Suprapubic skin (tissue), 4 donors: ENCODE measurements around the gene GNAI2.

Experiments used
- CTCF ChIP-seq, 2 donors: fragments of 200-600 bp in 1 of 2; fragments of 450-650 bp in 1 of 2; sonication (generic) in 1 of 2; IDR thresholded peaks; one replicate each; pipeline ENCODE4 v1.5.1; 2016 to 2019; ENCODE audit warnings: antibody characterized with exemption in 2 of 2, mild to moderate bottlenecking in 1 of 2, moderate library complexity in 1 of 2
- POLR2A ChIP-seq, 2 donors: fragments of 450-650 bp; IDR thresholded peaks; one replicate each; pipeline ENCODE4 v1.6.1; 2017; ENCODE audit warnings: antibody characterized with exemption in 2 of 2, mild to moderate bottlenecking in 2 of 2, moderate library complexity in 2 of 2
- POLR2AphosphoS5 ChIP-seq, 3 donors: sonication (generic); formaldehyde crosslinking; IDR thresholded peaks; one replicate each; pipeline ENCODE4 v1.6.1; 2017; ENCODE audit warnings: antibody characterized with exemption in 3 of 3

- no peak for TF ChIP-seq POLR2A (IDR thresholded peaks at IDR 0.05)
- no peak for TF ChIP-seq POLR2AphosphoS5 (IDR thresholded peaks at IDR 0.05)
- no peak for TF ChIP-seq CTCF (IDR thresholded peaks at IDR 0.05)
Measured at GRCh38 chr3:50264383-50264963, 28.5 kb downstream of the GNAI2 start.
